Measurements from ENCODE around the gene FETUB.

Gene FETUB

GRCh38 chr3:186636536-186636935 lies 3.7 kb upstream of the FETUB start:
- Mint-ChIP-seq H3K4me1 (ENCODE audit: low read depth) (no peaks in the 10 kb centered on the region), H3K9me3 (no peaks in the 10 kb centered on the region), H3K4me3 (no peak overlapping the region), H3K36me3 (ENCODE audit: low read depth) (no peaks in the 10 kb centered on the region), H3K27me3 (ENCODE audit: low read depth) (peaks cover 18% of the 10 kb centered on the region), H3K27ac (no peak overlapping the region)
- no peak for DNase-seq (ENCODE audit: low spot score)

GRCh38 chr3:186637686-186638085 lies 2.5 kb upstream of the FETUB start:
- Mint-ChIP-seq H3K27ac (no peak overlapping the region), H3K27me3 (ENCODE audit: low read depth) (peaks cover 21% of the 10 kb centered on the region), H3K4me3 (no peak overlapping the region), H3K36me3 (ENCODE audit: low read depth) (no peaks in the 10 kb centered on the region), H3K9me3 (no peaks in the 10 kb centered on the region), H3K4me1 (ENCODE audit: low read depth) (peaks cover 5% of the 10 kb centered on the region)
- no peak for DNase-seq (ENCODE audit: low spot score)

- no peak overlapping the region for H3K4me3 Mint-ChIP-seq
- no peak for DNase-seq (ENCODE audit: low spot score)
- peaks cover 21% of the 10 kb centered on the region for H3K27me3 Mint-ChIP-seq (ENCODE audit: low read depth)
- no peaks in the 10 kb centered on the region for H3K36me3 Mint-ChIP-seq (ENCODE audit: low read depth)
- no peak overlapping the region for H3K27ac Mint-ChIP-seq
- no peaks in the 10 kb centered on the region for H3K9me3 Mint-ChIP-seq
- peaks cover 7% of the 10 kb centered on the region for H3K4me1 Mint-ChIP-seq (ENCODE audit: low read depth)
Measured at GRCh38 chr3:186638259-186638658, 1.9 kb upstream of the FETUB start.

DNA sequence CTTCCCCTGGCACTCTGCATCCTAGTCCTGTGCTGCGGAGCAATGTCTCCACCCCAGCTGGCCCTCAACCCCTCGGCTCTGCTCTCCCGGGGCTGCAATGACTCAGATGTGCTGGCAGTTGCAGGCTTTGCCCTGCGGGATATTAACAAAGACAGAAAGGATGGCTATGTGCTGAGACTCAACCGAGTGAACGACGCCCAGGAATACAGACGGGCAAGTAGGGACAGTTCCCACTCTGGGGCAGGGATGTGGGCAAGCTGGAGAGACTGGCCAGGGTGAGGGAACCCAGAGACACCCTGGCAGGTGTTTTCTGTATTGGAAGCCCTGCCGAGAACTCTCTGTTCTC lies 247 bp downstream of the FETUB start:
- no peak overlapping the region for H3K27ac Mint-ChIP-seq
- peaks cover 18% of the 10 kb centered on the region for H3K27me3 Mint-ChIP-seq (ENCODE audit: low read depth)
- DNase-seq (ENCODE audit: low spot score), result no peak
- H3K4me3 Mint-ChIP-seq, result no peak overlapping the region
- H3K4me1 Mint-ChIP-seq (ENCODE audit: low read depth), result peaks cover 7% of the 10 kb centered on the region
- H3K36me3 Mint-ChIP-seq (ENCODE audit: low read depth), result no peaks in the 10 kb centered on the region
- H3K9me3 Mint-ChIP-seq, result no peaks in the 10 kb centered on the region

DNA sequence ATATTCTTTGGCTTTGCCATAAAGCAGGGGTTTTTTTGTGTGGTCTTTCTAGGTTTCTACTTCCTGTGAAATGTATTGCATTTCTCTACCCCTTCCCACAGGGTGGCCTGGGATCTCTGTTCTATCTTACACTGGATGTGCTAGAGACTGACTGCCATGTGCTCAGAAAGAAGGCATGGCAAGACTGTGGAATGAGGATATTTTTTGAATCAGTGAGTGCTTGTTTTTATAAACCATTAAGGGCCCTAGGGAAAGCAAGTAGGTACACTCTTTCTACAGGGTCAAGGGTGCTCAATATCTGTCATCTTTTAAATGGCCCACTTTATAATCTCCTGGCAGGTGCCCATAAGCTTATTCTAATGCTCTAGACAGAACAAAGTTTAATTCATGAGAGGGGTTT lies 730 bp downstream of the FETUB start:
- no peak overlapping the region for H3K27ac Mint-ChIP-seq
- no peaks in the 10 kb centered on the region for H3K36me3 Mint-ChIP-seq (ENCODE audit: low read depth)
- H3K27me3 Mint-ChIP-seq (ENCODE audit: low read depth), result peaks cover 16% of the 10 kb centered on the region
- H3K4me3 Mint-ChIP-seq, result no peak overlapping the region
- no peak for DNase-seq (ENCODE audit: low spot score)
- peaks cover 7% of the 10 kb centered on the region for H3K4me1 Mint-ChIP-seq (ENCODE audit: low read depth)
- no peaks in the 10 kb centered on the region for H3K9me3 Mint-ChIP-seq

GRCh38 chr3:186642014-186642413 lies 1.8 kb downstream of the FETUB start:
- Mint-ChIP-seq H3K4me3 (no peak overlapping the region), H3K27me3 (ENCODE audit: low read depth) (peaks cover 13% of the 10 kb centered on the region), H3K27ac (no peak overlapping the region), H3K4me1 (ENCODE audit: low read depth) (peaks cover 7% of the 10 kb centered on the region), H3K36me3 (ENCODE audit: low read depth) (no peaks in the 10 kb centered on the region), H3K9me3 (no peaks in the 10 kb centered on the region)
- DNase-seq (ENCODE audit: low spot score), result no peak

GRCh38 chr3:186643493-186643892 lies 3.3 kb downstream of the FETUB start:
- Mint-ChIP-seq H3K9me3 (no peaks in the 10 kb centered on the region), H3K4me1 (ENCODE audit: low read depth) (peaks cover 7% of the 10 kb centered on the region), H3K36me3 (ENCODE audit: low read depth) (no peaks in the 10 kb centered on the region), H3K27ac (no peak overlapping the region), H3K4me3 (no peak overlapping the region), H3K27me3 (ENCODE audit: low read depth) (peaks cover 13% of the 10 kb centered on the region)
- DNase-seq (ENCODE audit: low spot score), result no peak

- Mint-ChIP-seq H3K9me3 (no peaks in the 10 kb centered on the region), H3K36me3 (ENCODE audit: low read depth) (no peaks in the 10 kb centered on the region), H3K27ac (no peak overlapping the region), H3K27me3 (ENCODE audit: low read depth) (peaks cover 16% of the 10 kb centered on the region), H3K4me3 (no peak overlapping the region), H3K4me1 (ENCODE audit: low read depth) (peaks cover 7% of the 10 kb centered on the region)
- DNase-seq (ENCODE audit: low spot score), result no peak
Measured at GRCh38 chr3:186644683-186645082, 4.5 kb downstream of the FETUB start.

DNA sequence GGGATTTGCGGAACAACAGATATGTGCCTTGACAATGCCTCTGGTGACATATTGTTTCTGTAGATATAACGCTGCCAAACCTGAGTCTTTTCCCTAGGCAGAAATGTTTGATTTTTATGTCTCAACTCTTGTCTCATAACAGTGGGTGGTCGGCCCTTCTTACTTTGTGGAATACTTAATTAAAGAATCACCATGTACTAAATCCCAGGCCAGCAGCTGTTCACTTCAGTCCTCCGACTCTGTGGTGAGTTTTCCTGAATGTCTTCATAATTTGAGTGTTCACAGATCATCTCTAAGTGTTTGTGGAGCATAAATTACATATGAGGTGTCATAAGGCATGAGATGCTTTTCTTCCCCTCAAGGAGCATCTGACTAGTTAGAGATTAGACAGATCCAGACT lies 5.9 kb downstream of the FETUB start:
- Mint-ChIP-seq H3K4me1 (ENCODE audit: low read depth) (peaks cover 7% of the 10 kb centered on the region), H3K36me3 (ENCODE audit: low read depth) (no peaks in the 10 kb centered on the region), H3K27me3 (ENCODE audit: low read depth) (peaks cover 14% of the 10 kb centered on the region), H3K9me3 (no peaks in the 10 kb centered on the region), H3K4me3 (no peak overlapping the region), H3K27ac (no peak overlapping the region)
- no peak for DNase-seq (ENCODE audit: low spot score)

- no peak overlapping the region for H3K27ac Mint-ChIP-seq
- H3K4me1 Mint-ChIP-seq (ENCODE audit: low read depth), result peaks cover 6% of the 10 kb centered on the region
- no peak overlapping the region for H3K4me3 Mint-ChIP-seq
- no peaks in the 10 kb centered on the region for H3K9me3 Mint-ChIP-seq
- H3K27me3 Mint-ChIP-seq (ENCODE audit: low read depth), result peaks cover 14% of the 10 kb centered on the region
- DNase-seq (ENCODE audit: low spot score), result no peak
- no peaks in the 10 kb centered on the region for H3K36me3 Mint-ChIP-seq (ENCODE audit: low read depth)
Measured at GRCh38 chr3:186646841-186647240, 6.6 kb downstream of the FETUB start.

DNA sequence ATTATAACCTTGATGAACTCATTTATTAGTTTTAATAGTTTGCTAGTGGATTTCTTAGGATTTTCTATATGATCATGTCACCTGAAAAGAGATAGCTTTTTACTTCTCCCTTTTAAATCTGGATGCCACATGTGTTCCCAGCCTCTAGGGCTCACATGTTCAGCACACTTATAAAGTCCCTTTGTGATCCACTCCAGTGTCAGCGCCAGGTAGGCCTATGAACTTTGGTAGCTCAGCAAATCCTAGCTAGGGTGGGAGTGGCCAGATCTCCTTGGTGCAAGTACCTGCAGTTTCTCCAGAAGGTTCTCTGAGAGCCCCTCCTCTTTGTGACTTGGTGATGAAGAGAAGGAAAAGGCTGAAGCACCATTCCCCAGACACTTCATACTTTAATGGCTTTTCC lies 8.7 kb downstream of the FETUB start:
- Mint-ChIP-seq H3K4me1 (ENCODE audit: low read depth) (no peaks in the 10 kb centered on the region), H3K27me3 (ENCODE audit: low read depth) (peaks cover 11% of the 10 kb centered on the region), H3K36me3 (ENCODE audit: low read depth) (no peaks in the 10 kb centered on the region), H3K9me3 (no peaks in the 10 kb centered on the region), H3K27ac (no peak overlapping the region), H3K4me3 (no peak overlapping the region)
- DNase-seq (ENCODE audit: low spot score), result no peak

DNA sequence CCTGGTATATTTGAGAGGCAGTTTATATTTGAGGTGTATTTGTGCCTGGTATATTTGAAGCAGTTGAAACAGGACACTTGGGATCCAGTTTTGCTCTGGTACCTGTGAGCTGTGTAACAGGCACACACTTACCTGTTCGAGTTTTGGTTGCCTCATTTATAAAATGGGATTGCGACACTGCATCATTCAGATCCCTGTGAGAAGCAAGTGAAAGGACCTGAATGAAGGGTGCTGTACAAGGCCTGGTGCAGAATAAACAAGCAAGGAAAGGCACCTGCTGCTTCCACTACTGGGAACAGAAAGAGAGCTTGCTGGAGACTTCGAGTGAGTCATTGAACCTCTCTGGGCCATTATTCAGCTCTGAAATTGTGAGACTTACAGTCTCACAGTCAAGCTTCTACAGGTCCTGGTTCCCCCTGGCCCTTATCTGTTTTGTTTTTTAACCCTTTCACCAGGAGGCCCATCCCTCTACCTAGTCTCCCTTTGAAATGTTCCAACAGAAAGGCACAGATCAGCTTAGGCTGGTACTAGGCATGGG lies 11.5 kb downstream of the FETUB start:
- H3K27me3 Mint-ChIP-seq (ENCODE audit: low read depth), result peaks cover 13% of the 10 kb centered on the region
- H3K36me3 Mint-ChIP-seq (ENCODE audit: low read depth), result no peaks in the 10 kb centered on the region
- DNase-seq (ENCODE audit: low spot score), result no peak
- H3K4me1 Mint-ChIP-seq (ENCODE audit: low read depth), result no peaks in the 10 kb centered on the region
- no peak overlapping the region for H3K27ac Mint-ChIP-seq
- H3K4me3 Mint-ChIP-seq, result no peak overlapping the region
- H3K9me3 Mint-ChIP-seq, result no peaks in the 10 kb centered on the region

- Mint-ChIP-seq H3K4me3 (no peak overlapping the region), H3K27me3 (ENCODE audit: low read depth) (peaks cover 20% of the 10 kb centered on the region), H3K4me1 (ENCODE audit: low read depth) (no peaks in the 10 kb centered on the region), H3K36me3 (ENCODE audit: low read depth) (no peaks in the 10 kb centered on the region), H3K9me3 (no peaks in the 10 kb centered on the region), H3K27ac (no peak overlapping the region)
- no peak for DNase-seq (ENCODE audit: low spot score)
Measured at GRCh38 chr3:186653080-186653707, 13.0 kb downstream of the FETUB start.

- H3K4me3 Mint-ChIP-seq, result no peak overlapping the region
- DNase-seq (ENCODE audit: low spot score), result no peak
- H3K27me3 Mint-ChIP-seq (ENCODE audit: low read depth), result peaks cover 25% of the 10 kb centered on the region
- H3K27ac Mint-ChIP-seq, result no peak overlapping the region
- no peaks in the 10 kb centered on the region for H3K9me3 Mint-ChIP-seq
- H3K36me3 Mint-ChIP-seq (ENCODE audit: low read depth), result no peaks in the 10 kb centered on the region
- no peaks in the 10 kb centered on the region for H3K4me1 Mint-ChIP-seq (ENCODE audit: low read depth)
Measured at GRCh38 chr3:186653984-186654383, 13.8 kb downstream of the FETUB start.
